Neural cell (in vitro differentiated cells): ENCODE results near the gene TBC1D9. TPM values are rescaled to one million over a fixed set of nuclear protein-coding genes. Genes with fewer than 3 reads are reported as not detected.

Source experiments
- H2AFZ ChIP-seq: fragments of 200-600, 300-800 bp; sonication (generic), shearing (Covaris generic); 2 replicates; pipeline ENCODE4 v1.6.0; 2014; ENCODE audit warnings: low read depth, mild to moderate bottlenecking, antibody characterized with exemption, low read length, moderate library complexity
- H3F3A ChIP-seq: fragments of 200-600 bp; shearing (Covaris generic); 2 replicates; pipeline ENCODE4 v1.6.1; 2016; ENCODE audit warnings: mild to moderate bottlenecking, moderate library complexity, mixed read lengths, antibody characterized with exemption, low read length; ENCODE audit not compliant: insufficient read depth, poor library complexity, severe bottlenecking
- H3K27ac ChIP-seq: fragments of 200-600, 300-800 bp; sonication (generic), shearing (Covaris generic); 2 replicates; pipeline ENCODE4 v1.5.1; 2014; ENCODE audit warnings: mild to moderate bottlenecking, low read length, moderate library complexity
- H3K27me3 ChIP-seq: fragments of 300-800, 200-600 bp; sonication (generic), shearing (Covaris generic); 2 replicates; pipeline ENCODE4 v1.6.0; 2014; ENCODE audit warnings: mild to moderate bottlenecking, low read depth, low read length, moderate library complexity; ENCODE audit not compliant: insufficient read depth
- H3K36me3 ChIP-seq: fragments of 300-800, 200-600 bp; sonication (generic), shearing (Covaris generic); 2 replicates; pipeline ENCODE4 v1.5.1; 2014; ENCODE audit warnings: mild to moderate bottlenecking, antibody characterized with exemption, low read length, moderate library complexity; ENCODE audit not compliant: insufficient read depth
- H3K4me2 ChIP-seq: fragments of 300-800, 200-600 bp; sonication (generic), shearing (Covaris generic); 2 replicates; pipeline ENCODE4 v1.6.0; 2014; ENCODE audit warnings: mild to moderate bottlenecking, low read length
- H3K4me3 ChIP-seq: fragments of 300-800, 200-600 bp; sonication (generic), shearing (Covaris generic); 2 replicates; pipeline ENCODE4 v1.5.1; 2014; ENCODE audit warnings: mild to moderate bottlenecking, low read length, moderate library complexity
- H3K79me2 ChIP-seq: fragments of 200-600 bp; shearing (Covaris generic); replicated peaks from 2 replicates; pipeline ENCODE4 v1.6.0; 2014; ENCODE audit warnings: mild to moderate bottlenecking, low read length, moderate library complexity; ENCODE audit not compliant: insufficient read depth
- H3K9ac ChIP-seq: fragments of 300-800, 200-600 bp; sonication (generic), shearing (Covaris generic); 2 replicates; pipeline ENCODE4 v1.6.1; 2016; ENCODE audit warnings: mild to moderate bottlenecking, low read length, mixed read lengths
- H3K9me2 ChIP-seq: fragments of 200-600 bp; shearing (Covaris generic); 2 replicates; pipeline ENCODE4 v1.6.1; 2016; ENCODE audit warnings: mild to moderate bottlenecking, low read length, mixed read lengths; ENCODE audit not compliant: insufficient read depth
- H3K9me3 ChIP-seq: fragments of 200-600, 300-800 bp; sonication (generic), shearing (Covaris generic); 2 replicates; pipeline ENCODE4 v1.6.1; 2016; ENCODE audit warnings: mild to moderate bottlenecking, mixed run types, low read length, moderate library complexity, mixed read lengths
- H4K20me1 ChIP-seq: fragments of 200-600 bp; shearing (Covaris generic); 2 replicates; pipeline ENCODE4 v1.6.1; 2016; ENCODE audit warnings: mild to moderate bottlenecking, mixed run types; ENCODE audit not compliant: insufficient read depth
- EP300 ChIP-seq: fragments of 450-650 bp; conservative IDR thresholded peaks from 2 replicates; pipeline ENCODE4 v1.6.1; 2014; ENCODE audit warnings: antibody characterized with exemption, mild to moderate bottlenecking, moderate library complexity; ENCODE audit not compliant: poor library complexity, severe bottlenecking
- EZH2 ChIP-seq: fragments of 200-600, 300-800 bp; shearing (Covaris generic), sonication (generic); IDR thresholded peaks from 2 replicates; pipeline ENCODE4 v1.6.1; 2014; ENCODE audit warnings: antibody characterized with exemption, low read length, borderline replicate concordance, mild to moderate bottlenecking; ENCODE audit not compliant: insufficient read depth, poor library complexity, severe bottlenecking
- MXI1 ChIP-seq: fragments of 450-650 bp; conservative IDR thresholded peaks from 2 replicates; pipeline ENCODE4 v1.6.1; 2014; ENCODE audit warnings: antibody characterized with exemption, mild to moderate bottlenecking; ENCODE audit not compliant: poor library complexity, severe bottlenecking
- POLR2AphosphoS5 ChIP-seq: IDR thresholded peaks from 2 replicates; pipeline ENCODE4 v1.6.1; 2012
- RAD21 ChIP-seq: fragments of 450-650 bp; conservative IDR thresholded peaks from 2 replicates; pipeline ENCODE4 v1.6.1; 2014; ENCODE audit warnings: antibody characterized with exemption, mild to moderate bottlenecking, moderate library complexity
- SMC3 ChIP-seq: fragments of 450-650 bp; conservative IDR thresholded peaks from 2 replicates; pipeline ENCODE4 v1.6.1; 2014; ENCODE audit warnings: antibody characterized with exemption, mild to moderate bottlenecking, moderate library complexity; ENCODE audit not compliant: poor library complexity
- TAF1 ChIP-seq: IDR thresholded peaks from 2 replicates; pipeline ENCODE4 v1.6.1; 2012; ENCODE audit warnings: low read depth
- polyA plus RNA-seq: library from polyadenylated mRNA; depleted of rRNA; stranded (reverse); fragments of >200 nt; gene quantifications from 2 replicates; pipeline ENCODE4 v1.2.3, GENCODE V29; 2014
- TF ChIP-seq, protein P1 (sequence below): fragments of 450-650 bp; IDR thresholded peaks from 2 replicates; pipeline ENCODE4 v1.5.1; 2014; ENCODE audit warnings: antibody characterized with exemption, mild to moderate bottlenecking, moderate library complexity; ENCODE audit not compliant: poor library complexity, severe bottlenecking
- TF ChIP-seq, protein P2 (sequence below): IDR thresholded peaks from 2 replicates; pipeline ENCODE4 v1.6.1; 2012; ENCODE audit warnings: borderline replicate concordance

Gene TBC1D9
- polyA plus RNA-seq, 1 donor from 2014 or later, result 42.8 TPM

DNA sequence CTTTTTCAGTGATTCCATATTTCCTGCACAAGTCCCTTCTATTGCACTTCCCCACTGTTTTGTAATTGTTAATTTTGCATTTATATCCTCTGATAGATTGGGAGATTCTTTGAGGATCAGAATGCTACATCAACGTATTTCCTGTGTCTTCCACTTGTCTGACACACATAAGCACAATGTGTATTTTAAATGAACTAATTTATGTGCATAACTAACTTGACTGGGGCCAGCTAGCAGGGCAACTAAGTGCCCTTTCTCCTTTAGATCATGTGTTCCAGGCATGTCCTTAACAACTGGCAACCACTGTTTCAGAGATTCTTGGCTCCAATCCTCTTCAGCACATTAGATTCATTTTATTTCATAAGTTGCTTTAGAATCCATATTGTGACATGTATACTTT is 171.7 kb downstream of the TBC1D9 start:
- H2AFZ ChIP-seq, result no peak overlapping the region
- H3K9ac ChIP-seq, result no peak overlapping the region
- H3K79me2 ChIP-seq, result no peaks in the 10 kb centered on the region
- H3K4me2 ChIP-seq, result no peak overlapping the region
- no peaks in the 10 kb centered on the region for H3K9me3 ChIP-seq
- H3K27me3 ChIP-seq, result no peaks in the 10 kb centered on the region
- H4K20me1 ChIP-seq, result no peaks in the 10 kb centered on the region
- H3F3A ChIP-seq, result no peaks in the 10 kb centered on the region
- no peaks in the 10 kb centered on the region for H3K36me3 ChIP-seq
- H3K9me2 ChIP-seq, result no peaks in the 10 kb centered on the region
- no peak overlapping the region for H3K4me3 ChIP-seq
- TF ChIP-seq, protein P1, sequence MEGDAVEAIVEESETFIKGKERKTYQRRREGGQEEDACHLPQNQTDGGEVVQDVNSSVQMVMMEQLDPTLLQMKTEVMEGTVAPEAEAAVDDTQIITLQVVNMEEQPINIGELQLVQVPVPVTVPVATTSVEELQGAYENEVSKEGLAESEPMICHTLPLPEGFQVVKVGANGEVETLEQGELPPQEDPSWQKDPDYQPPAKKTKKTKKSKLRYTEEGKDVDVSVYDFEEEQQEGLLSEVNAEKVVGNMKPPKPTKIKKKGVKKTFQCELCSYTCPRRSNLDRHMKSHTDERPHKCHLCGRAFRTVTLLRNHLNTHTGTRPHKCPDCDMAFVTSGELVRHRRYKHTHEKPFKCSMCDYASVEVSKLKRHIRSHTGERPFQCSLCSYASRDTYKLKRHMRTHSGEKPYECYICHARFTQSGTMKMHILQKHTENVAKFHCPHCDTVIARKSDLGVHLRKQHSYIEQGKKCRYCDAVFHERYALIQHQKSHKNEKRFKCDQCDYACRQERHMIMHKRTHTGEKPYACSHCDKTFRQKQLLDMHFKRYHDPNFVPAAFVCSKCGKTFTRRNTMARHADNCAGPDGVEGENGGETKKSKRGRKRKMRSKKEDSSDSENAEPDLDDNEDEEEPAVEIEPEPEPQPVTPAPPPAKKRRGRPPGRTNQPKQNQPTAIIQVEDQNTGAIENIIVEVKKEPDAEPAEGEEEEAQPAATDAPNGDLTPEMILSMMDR, result no peak
- TF ChIP-seq POLR2AphosphoS5 (no peak), RAD21 (no peak), EP300 (no peak), EZH2 (no peak), SMC3 (no peak), TAF1 (no peak)
- TF ChIP-seq, protein P2, sequence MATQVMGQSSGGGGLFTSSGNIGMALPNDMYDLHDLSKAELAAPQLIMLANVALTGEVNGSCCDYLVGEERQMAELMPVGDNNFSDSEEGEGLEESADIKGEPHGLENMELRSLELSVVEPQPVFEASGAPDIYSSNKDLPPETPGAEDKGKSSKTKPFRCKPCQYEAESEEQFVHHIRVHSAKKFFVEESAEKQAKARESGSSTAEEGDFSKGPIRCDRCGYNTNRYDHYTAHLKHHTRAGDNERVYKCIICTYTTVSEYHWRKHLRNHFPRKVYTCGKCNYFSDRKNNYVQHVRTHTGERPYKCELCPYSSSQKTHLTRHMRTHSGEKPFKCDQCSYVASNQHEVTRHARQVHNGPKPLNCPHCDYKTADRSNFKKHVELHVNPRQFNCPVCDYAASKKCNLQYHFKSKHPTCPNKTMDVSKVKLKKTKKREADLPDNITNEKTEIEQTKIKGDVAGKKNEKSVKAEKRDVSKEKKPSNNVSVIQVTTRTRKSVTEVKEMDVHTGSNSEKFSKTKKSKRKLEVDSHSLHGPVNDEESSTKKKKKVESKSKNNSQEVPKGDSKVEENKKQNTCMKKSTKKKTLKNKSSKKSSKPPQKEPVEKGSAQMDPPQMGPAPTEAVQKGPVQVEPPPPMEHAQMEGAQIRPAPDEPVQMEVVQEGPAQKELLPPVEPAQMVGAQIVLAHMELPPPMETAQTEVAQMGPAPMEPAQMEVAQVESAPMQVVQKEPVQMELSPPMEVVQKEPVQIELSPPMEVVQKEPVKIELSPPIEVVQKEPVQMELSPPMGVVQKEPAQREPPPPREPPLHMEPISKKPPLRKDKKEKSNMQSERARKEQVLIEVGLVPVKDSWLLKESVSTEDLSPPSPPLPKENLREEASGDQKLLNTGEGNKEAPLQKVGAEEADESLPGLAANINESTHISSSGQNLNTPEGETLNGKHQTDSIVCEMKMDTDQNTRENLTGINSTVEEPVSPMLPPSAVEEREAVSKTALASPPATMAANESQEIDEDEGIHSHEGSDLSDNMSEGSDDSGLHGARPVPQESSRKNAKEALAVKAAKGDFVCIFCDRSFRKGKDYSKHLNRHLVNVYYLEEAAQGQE, result no peak
- H3K27ac ChIP-seq, result no peak overlapping the region

DNA sequence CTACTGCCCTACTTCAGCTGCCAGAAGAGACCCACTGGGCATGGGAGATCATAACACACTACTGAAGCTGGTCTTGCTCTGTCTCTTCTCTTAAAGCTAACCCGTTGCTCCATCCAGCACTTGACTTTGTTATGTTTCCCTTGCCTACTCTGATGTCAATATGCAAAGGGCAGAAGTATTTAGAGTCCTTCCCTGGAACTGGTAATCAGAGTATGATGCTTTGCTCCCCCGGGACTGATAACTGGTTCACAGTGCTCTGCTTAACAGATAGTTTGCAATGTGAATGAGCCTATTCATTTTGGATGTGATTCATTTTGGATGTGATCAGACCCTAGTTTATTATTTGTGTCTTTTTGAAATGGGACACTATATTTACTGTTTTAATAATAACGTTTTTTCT is 175.1 kb downstream of the TBC1D9 start:
- Histone ChIP-seq H3K9me3 (no peaks in the 10 kb centered on the region), H3K4me3 (no peak overlapping the region), H4K20me1 (no peaks in the 10 kb centered on the region), H3K27ac (no peak overlapping the region), H3K9me2 (no peaks in the 10 kb centered on the region), H3K79me2 (no peaks in the 10 kb centered on the region), H3K36me3 (no peaks in the 10 kb centered on the region), H3K4me2 (no peak overlapping the region), H3K9ac (no peak overlapping the region), H3F3A (no peaks in the 10 kb centered on the region), H3K27me3 (no peaks in the 10 kb centered on the region), H2AFZ (no peak overlapping the region)
- TF ChIP-seq TAF1 (no peak), SMC3 (no peak), POLR2AphosphoS5 (no peak), RAD21 (no peak), EZH2 (no peak), MXI1 (no peak), EP300 (no peak)
- TF ChIP-seq, protein P1, result no peak
- TF ChIP-seq, protein P2, result no peak
